Activated naive CD8-positive, alpha-beta T cell treated with anti-CD3 and anti-CD28 coated beads, Interleukin-2, amount 10 ng/mL, durations not matched to agents 7 days and 5 days (primary cell): ENCODE data around the gene FCRL3. TPM values are rescaled to one million over a fixed set of nuclear protein-coding genes. Genes with fewer than 3 reads are reported as not detected.

Experiments
- ATAC-seq: fragments of 150-1000 bp; cut with Tn5 transposase; one replicate; pipeline ENCODE4 v1.10.0; 2021; ENCODE audit warnings: low read depth, moderate library complexity
- POLR2A ChIA-PET: fragments of 350-600 bp; sonication (Branson Sonifier 250); formaldehyde crosslinking; loops from one replicate; lab custom pipeline; 2021; ENCODE audit warnings: antibody characterized with exemption; lab: Charles Lee
- DNase-seq: peaks from one replicate; pipeline ENCODE4 v3.0.0; 2021
- H3K27ac Mint-ChIP-seq: one replicate; pipeline ENCODE4 v1.8.0; 2022; ENCODE audit warnings: mild to moderate bottlenecking, mixed read lengths
- H3K27me3 Mint-ChIP-seq: one replicate; pipeline ENCODE4 v1.8.0; 2022; ENCODE audit warnings: mild to moderate bottlenecking, moderate library complexity, mixed read lengths
- H3K36me3 Mint-ChIP-seq: one replicate; pipeline ENCODE4 v1.8.0; 2021; ENCODE audit warnings: mild to moderate bottlenecking, mixed read lengths
- H3K4me1 Mint-ChIP-seq: one replicate; pipeline ENCODE4 v1.8.0; 2021; ENCODE audit warnings: mixed read lengths
- H3K4me3 Mint-ChIP-seq: one replicate; pipeline ENCODE4 v1.8.0; 2022; ENCODE audit warnings: mild to moderate bottlenecking, moderate library complexity, mixed read lengths
- H3K9me3 Mint-ChIP-seq: one replicate; pipeline ENCODE4 v1.8.0; 2021; ENCODE audit warnings: mixed read lengths
- total RNA-seq, 2 experiments: library from RNA; stranded (reverse); gene quantifications; one replicate each; pipeline ENCODE4 v1.2.3, GENCODE V29; 2021

FCRL3 gene
- total RNA-seq, 2 experiments from 2014 or later, result 13.0 to 16.0 TPM

DNA sequence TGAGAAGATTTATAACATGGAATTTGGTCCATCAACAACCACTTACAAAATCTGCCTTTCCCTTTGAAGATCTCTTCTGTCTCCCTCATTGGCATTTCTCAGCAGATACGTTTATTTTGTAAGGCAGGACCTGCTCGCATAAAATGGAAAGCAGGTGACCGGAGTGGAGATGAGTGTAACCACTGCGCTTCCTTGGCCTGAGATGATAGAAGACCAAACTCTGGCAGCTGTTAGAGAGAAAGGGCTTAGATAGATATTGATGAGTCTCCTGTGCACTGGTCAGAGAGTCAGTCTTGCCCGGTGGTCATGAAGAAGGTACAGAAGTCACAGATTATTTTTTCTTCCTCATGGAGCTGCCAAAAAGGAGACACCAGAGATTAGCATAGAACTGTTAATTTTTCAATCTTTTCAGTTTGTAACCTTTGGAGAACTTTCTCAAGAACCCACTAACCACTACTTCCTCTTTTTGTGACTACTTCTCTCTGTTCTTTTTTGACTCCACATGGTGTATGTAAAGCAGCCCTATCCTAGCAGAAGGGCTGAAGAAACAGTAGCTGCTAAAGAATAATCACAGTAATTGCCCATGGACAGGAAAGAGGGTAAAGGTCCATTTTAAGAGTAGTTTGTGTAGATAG lies 47.6 kb downstream of the FCRL3 start:
- DNase-seq (no peak), ATAC-seq (no peak)
- Mint-ChIP-seq H3K4me1 (peaks cover 7% of the 10 kb centered on the region), H3K27me3 (peaks cover 36% of the 10 kb centered on the region), H3K4me3 (no peak overlapping the region), H3K9me3 (no peaks in the 10 kb centered on the region), H3K36me3 (no peaks in the 10 kb centered on the region), H3K27ac (no peak overlapping the region)
- POLR2A ChIA-PET, result no interaction called here

- DNase-seq (no peak), ATAC-seq (no peak)
- Mint-ChIP-seq H3K27me3 (peaks cover 24% of the 10 kb centered on the region), H3K9me3 (no peaks in the 10 kb centered on the region), H3K36me3 (no peaks in the 10 kb centered on the region), H3K4me3 (no peak overlapping the region), H3K27ac (no peak overlapping the region), H3K4me1 (peaks cover 7% of the 10 kb centered on the region)
- POLR2A ChIA-PET, result no interaction called here
These were observed 52.3 kb downstream of the FCRL3 start for GRCh38 chr1:157648317-157648716.

DNA sequence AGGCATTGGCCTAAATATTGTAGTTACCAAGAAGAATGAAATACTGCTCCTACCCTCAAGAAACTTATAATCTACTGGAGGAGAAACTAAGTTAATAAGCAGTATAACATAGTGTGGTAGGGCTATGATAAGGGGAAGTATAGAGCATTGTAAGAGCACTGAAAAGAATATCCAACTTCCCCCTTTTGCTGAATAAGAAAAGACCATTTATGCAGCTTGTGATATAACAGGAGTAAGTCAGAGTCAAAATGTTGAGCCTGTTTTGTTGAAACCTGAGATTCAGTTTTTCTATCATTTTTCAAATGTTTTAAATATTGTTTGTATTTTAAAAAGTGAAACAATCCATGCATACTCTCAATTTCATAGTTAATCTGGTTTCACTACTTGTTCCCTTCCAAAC lies 54.4 kb downstream of the FCRL3 start:
- POLR2A ChIA-PET, result no interaction called here
- Mint-ChIP-seq H3K9me3 (no peaks in the 10 kb centered on the region), H3K36me3 (no peaks in the 10 kb centered on the region), H3K27ac (no peak overlapping the region), H3K4me3 (no peak overlapping the region), H3K4me1 (no peaks in the 10 kb centered on the region), H3K27me3 (peaks cover 10% of the 10 kb centered on the region)
- DNase-seq, result no peak
- no peak for ATAC-seq

DNA sequence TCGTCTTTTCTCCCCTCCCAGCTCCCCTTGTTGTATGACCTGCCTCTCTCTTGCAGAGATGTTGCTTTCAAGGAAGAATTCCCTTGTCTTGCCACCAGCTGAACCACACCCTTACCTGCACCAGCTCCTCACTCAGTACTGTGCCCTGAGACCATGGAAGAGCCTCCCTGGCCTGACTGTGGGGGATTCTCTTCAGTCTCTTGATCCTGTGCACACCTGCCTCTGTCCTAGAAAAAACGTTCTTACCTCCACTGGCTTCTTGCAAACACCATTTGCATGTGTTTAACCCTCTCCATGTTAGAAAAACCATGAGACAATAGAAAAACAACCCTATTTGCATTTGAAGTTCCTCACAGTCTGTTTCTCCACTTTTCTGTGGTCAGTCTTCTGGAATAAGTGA lies 59.4 kb downstream of the FCRL3 start:
- no peaks in the 10 kb centered on the region for H3K9me3 Mint-ChIP-seq
- H3K27me3 Mint-ChIP-seq, result peaks cover 4% of the 10 kb centered on the region
- no peaks in the 10 kb centered on the region for H3K4me1 Mint-ChIP-seq
- ATAC-seq (no peak), DNase-seq (no peak)
- no peaks in the 10 kb centered on the region for H3K36me3 Mint-ChIP-seq
- no peak overlapping the region for H3K27ac Mint-ChIP-seq
- POLR2A ChIA-PET, result no interaction called here
- no peak overlapping the region for H3K4me3 Mint-ChIP-seq

- Mint-ChIP-seq H3K27me3 (peaks cover 2% of the 10 kb centered on the region), H3K4me1 (no peaks in the 10 kb centered on the region)
These were observed 60.8 kb downstream of the FCRL3 start for GRCh38 chr1:157639800-157640199.

DNA sequence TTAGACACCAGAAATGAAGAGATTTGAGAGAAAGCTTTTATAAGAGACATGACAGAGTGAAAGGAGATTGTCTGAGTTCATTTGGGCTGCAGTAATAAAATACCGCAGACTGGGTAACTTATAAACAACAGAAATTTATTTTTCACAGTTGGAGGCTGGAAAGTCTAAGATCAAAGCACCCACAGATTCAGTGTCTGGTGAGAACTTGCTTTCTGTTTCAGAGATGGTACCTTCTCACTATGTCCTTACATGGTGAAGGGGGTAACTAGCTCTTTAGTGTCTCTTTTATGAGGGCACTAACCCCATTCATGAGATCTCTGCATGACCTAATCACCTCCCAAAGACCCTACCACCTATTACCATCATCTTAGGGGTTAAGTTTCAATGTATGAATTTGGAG lies 71.8 kb downstream of the FCRL3 start:
- no peak for ATAC-seq

More at GRCh38 chr1:157639800-157640199, 60.8 kb downstream of the FCRL3 start:
- Mint-ChIP-seq H3K4me3 (no peak overlapping the region), H3K36me3 (no peaks in the 10 kb centered on the region), H3K27ac (no peak overlapping the region), H3K9me3 (no peaks in the 10 kb centered on the region)
- DNase-seq (no peak), ATAC-seq (no peak)
- POLR2A ChIA-PET, result no interaction called here

More for the DNA sequence above, 71.8 kb downstream of the FCRL3 start:
- no peaks in the 10 kb centered on the region for H3K36me3 Mint-ChIP-seq
- POLR2A ChIA-PET, result no interaction called here
- no peak overlapping the region for H3K27ac Mint-ChIP-seq
- peaks cover 31% of the 10 kb centered on the region for H3K27me3 Mint-ChIP-seq
- peaks cover 2% of the 10 kb centered on the region for H3K4me1 Mint-ChIP-seq
- no peak overlapping the region for H3K4me3 Mint-ChIP-seq
- DNase-seq, result no peak
- H3K9me3 Mint-ChIP-seq, result no peaks in the 10 kb centered on the region

Other genes with a start within 250 kb of the FCRL3 start
- under 1 TPM; 0.33 to 0.37 TPM for gene FCRL5, start 148.3 kb downstream of the FCRL3 start, total RNA-seq
- not detected for gene FCRL4, start 102.7 kb downstream of the FCRL3 start, total RNA-seq
- gene FCRL2, start 76.4 kb upstream of the FCRL3 start, total RNA-seq, result not detected
- gene FCRL1, start 119.4 kb upstream of the FCRL3 start, total RNA-seq, result under 1 TPM in 1 of 2 experiments, not detected in 1; 0.50 TPM
- not detected for gene CD5L, start 141.0 kb upstream of the FCRL3 start, total RNA-seq